Right kidney (tissue), 9 donors: ENCODE data around the gene LSP1.
"Not testable (repeated sequence)": the region's sequence is repeated elsewhere in the genome, so short reads cannot be mapped to it uniquely, and the experiment has no call there.

Source experiments
- DNase-seq: peaks from one replicate; pipeline ENCODE4 v3.0.0-alpha.2; 2016
- long read RNA-seq, 8 donors: transcript quantifications; one replicate each; lab custom pipeline, GENCODE V29; 2026

Gene LSP1, protein sequence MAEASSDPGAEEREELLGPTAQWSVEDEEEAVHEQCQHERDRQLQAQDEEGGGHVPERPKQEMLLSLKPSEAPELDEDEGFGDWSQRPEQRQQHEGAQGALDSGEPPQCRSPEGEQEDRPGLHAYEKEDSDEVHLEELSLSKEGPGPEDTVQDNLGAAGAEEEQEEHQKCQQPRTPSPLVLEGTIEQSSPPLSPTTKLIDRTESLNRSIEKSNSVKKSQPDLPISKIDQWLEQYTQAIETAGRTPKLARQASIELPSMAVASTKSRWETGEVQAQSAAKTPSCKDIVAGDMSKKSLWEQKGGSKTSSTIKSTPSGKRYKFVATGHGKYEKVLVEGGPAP
- long read RNA-seq, donor 1, partial matches to known transcripts, result 0 of 1 reads
- long read RNA-seq, donor 1, other reads (novel, unspliced or antisense), result 0 of 1 reads
- long read RNA-seq, donor 2, partial matches to known transcripts, result 0 of 2 reads
- long read RNA-seq, donor 2, other reads (novel, unspliced or antisense), result 0 of 2 reads
- long read RNA-seq, donor 3, result 0 reads
- long read RNA-seq, donor 4, result 0 reads
- long read RNA-seq, donor 5, partial matches to known transcripts, result 0 of 28 reads
- long read RNA-seq, donor 5, other reads (novel, unspliced or antisense), result 25 of 28 reads
- long read RNA-seq, donor 6, partial matches to known transcripts, result 0 of 4 reads
- long read RNA-seq, donor 6, other reads (novel, unspliced or antisense), result 0 of 4 reads
- long read RNA-seq, donor 7, result 0 reads
- long read RNA-seq, donor 8, result 0 reads

DNA sequence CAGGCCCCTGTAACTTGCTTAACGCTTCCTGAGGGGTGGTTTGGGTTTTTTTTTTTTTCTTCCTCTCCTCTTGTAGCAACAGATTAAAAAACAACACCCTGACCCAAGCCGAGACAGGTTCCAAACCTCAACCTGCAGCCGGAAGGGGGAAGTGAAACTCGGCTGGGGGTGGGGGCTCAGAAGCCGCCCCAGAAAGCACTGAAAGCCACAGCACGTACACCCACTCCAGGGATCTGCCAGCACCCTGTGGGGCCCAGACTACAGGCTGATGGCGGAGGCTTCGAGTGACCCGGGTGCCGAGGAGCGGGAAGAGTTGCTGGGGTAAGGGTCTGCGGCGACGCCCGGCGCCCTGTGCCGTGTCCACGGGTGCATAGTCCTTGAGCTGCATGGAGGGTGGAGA lies at the start of gene LSP1:
Gene LSP1, plus strand, starts transcription at position 208 of the 400 bp plus-strand sequence. Its CDS starts 61 bp downstream, at position 269.
- DNase-seq, result no peak

GRCh38 chr11:1803246-1803645 lies 49.6 kb upstream of the LSP1 start:
- DNase-seq, result no peak

- DNase-seq, result not testable (repeated sequence)
These were observed 48.9 kb upstream of the LSP1 start for GRCh38 chr11:1803835-1804519.

GRCh38 chr11:1805525-1805924 lies 47.4 kb upstream of the LSP1 start:
- no peak for DNase-seq

GRCh38 chr11:1807264-1807995 lies 45.5 kb upstream of the LSP1 start:
- DNase-seq, result no peak

DNA sequence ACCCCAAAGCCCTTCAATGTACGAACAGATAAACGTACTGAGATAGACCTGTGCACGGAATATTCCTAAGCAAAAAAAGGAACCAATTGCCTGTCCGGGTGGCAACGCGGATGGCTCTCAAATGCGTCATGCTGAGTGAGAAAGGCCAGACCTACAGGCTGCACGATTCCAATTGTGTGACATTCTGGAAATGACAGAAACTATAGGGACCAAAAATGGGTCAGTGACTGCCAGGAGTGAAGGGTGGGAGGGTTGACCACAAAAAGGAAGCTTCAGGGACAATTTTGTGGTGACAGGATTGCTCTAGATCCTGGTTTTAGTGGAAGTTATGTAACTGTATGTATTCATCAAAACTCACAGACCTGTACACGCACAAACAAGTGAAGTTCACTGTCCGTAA lies 42.1 kb upstream of the LSP1 start:
- no peak for DNase-seq

- DNase-seq, result no peak
These were observed 40.6 kb upstream of the LSP1 start for GRCh38 chr11:1812274-1812673.

- no peak for DNase-seq
These were observed 40.1 kb upstream of the LSP1 start for GRCh38 chr11:1812801-1813200.

GRCh38 chr11:1813356-1813755 lies 39.5 kb upstream of the LSP1 start:
- DNase-seq, result not testable (repeated sequence)

DNA sequence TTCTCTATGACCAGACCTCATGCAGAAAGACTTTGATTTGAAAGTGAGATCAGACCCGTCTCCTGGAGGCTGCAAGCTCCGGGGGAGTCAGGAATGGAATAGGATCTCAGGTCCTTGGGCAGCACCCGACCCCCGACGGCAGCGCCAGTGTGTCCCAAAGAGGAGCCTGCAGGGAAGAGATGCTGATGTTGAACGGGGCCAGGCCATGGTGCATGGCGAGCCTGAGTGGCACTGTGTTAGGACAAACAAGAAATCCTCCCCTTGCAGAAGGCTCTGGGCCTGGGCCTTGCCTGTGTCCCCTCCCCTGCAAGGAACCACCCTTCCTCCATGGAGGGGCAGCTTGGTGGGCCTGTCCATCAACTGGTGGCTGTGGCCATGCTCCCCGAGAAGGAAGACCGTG lies 38.2 kb upstream of the LSP1 start:
- no peak for DNase-seq

GRCh38 chr11:1815311-1815710 lies 37.6 kb upstream of the LSP1 start:
- DNase-seq, result no peak

DNA sequence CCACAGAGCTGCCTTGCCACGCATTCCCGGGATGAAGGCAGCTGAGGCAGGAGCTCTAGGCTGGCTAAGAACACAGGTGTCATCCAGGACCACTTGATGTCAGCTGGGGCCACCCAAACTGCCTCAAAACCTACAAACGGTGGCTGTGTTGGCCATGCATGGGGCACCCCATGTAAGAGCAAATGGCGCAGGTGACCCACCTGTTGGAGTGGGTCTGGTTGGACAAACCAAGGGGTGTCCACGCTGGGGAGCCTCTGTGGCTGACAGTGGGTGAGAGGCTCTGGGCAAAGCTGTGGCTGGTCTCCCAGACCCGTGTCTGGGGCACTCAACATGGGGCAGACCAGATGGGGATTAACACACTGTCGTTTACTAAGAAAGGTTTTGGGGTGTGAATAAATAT lies 37.1 kb upstream of the LSP1 start:
- DNase-seq, result no peak

- no peak for DNase-seq
These were observed 35.9 kb upstream of the LSP1 start for GRCh38 chr11:1817000-1817399.

DNA sequence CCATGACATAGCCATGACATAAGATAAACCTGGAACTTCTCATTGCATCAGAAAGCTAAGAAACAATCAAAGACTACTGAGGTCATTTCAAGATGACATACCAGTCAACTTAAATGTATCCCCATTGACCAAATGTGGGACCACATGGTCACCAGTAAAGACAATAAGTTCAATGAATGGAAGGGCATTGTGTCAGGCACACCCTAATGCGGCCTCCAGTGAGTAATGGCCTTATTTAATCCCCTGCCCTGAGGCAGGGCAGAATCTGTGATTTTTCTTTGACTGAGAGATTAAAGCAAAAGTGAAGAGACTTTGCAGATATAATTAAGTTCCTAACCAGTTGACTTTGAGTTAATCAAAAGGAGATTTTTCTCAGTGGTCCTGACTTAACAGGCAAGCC lies 35.4 kb upstream of the LSP1 start:
- DNase-seq, result no peak

DNA sequence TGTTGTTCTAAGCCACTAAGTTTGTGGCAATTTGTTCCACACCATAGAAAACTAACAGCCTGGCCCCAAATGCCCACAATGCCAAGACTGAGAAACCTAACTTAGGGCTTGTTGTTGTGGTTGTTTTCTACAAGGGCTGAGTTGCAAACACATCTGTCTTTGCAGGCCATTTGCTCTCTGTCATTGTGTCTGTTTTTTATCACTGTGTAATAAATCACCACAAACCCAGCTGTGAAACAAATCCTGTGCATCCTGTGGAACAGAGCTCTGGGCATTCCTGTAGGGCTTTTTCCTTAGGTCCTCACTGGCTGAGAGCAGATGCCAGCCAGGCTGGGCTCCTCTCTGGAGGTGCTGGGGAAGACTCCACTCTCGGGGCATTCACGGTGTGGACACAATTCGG lies 33.8 kb upstream of the LSP1 start:
- DNase-seq, result no peak

- no peak for DNase-seq
These were observed 32.2 kb upstream of the LSP1 start for GRCh38 chr11:1820463-1821325.

DNA sequence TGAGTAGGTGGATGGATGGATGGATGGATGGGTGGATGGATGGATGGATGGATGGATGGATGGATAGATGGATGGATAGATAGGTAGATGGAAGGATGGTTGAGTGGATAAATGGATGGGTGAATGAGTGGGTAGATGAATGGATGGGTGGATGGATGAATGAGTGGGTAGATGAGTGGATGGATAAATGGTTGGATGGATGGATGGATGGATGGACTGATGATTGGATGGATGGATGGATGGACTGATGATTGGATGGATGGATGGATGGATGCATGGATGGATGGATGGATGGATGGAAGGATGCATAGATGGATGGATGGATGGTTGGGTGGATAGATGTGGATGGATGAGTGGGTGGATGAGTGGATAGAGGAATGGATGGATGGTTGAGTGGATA lies 31.3 kb upstream of the LSP1 start:
- DNase-seq, result no peak

- no peak for DNase-seq
These were observed 30.1 kb upstream of the LSP1 start for GRCh38 chr11:1822648-1823375.

DNA sequence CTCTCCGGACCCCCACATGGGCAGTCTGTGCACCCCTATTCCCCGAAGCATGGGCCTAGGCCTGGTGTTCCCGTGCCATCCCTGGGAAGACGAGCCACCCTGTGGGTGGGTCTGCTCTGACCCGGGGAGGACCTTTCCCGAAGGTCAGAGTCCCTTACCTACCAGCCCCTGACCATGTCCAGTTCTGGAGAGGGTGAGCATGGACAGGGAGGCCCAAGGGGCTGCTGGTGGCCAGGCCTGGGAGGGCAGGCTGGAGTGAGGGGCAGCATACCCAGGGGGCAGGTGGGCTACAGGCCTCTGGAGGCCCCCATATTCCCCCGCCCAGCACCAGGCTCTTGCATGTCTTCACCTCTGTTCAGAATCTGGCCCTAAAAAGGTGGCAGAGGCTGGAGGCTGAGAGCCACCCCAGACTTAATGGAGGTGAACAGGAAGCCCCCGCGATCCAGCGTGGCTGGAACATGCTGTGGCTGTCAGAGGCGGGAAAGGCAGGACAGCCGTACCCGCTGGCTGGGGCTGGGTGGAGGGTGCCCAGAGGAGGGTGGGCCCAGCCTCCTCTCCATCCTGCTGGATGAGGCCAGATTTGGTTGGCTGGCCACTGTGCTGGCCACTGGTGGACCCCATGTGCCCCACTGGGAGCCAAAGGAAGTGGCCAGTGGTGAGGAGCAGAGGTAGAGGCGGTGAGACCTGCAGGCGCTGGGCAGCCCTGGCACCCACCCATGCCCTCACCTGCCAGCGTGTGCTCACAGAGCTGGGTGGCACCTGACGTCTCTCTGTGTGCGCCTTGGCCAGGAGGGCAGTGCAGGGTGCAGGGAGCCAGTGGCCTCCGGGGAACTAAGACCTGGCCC lies 29.3 kb upstream of the LSP1 start:
- DNase-seq, result no peak
